HuH-7 (cell line): ENCODE results near the gene NRL.

Source experiments
- DNase-seq: peaks from one replicate; pipeline ENCODE4 v3.0.0; 2011; ENCODE audit warnings: low spot score

NRL gene

DNA sequence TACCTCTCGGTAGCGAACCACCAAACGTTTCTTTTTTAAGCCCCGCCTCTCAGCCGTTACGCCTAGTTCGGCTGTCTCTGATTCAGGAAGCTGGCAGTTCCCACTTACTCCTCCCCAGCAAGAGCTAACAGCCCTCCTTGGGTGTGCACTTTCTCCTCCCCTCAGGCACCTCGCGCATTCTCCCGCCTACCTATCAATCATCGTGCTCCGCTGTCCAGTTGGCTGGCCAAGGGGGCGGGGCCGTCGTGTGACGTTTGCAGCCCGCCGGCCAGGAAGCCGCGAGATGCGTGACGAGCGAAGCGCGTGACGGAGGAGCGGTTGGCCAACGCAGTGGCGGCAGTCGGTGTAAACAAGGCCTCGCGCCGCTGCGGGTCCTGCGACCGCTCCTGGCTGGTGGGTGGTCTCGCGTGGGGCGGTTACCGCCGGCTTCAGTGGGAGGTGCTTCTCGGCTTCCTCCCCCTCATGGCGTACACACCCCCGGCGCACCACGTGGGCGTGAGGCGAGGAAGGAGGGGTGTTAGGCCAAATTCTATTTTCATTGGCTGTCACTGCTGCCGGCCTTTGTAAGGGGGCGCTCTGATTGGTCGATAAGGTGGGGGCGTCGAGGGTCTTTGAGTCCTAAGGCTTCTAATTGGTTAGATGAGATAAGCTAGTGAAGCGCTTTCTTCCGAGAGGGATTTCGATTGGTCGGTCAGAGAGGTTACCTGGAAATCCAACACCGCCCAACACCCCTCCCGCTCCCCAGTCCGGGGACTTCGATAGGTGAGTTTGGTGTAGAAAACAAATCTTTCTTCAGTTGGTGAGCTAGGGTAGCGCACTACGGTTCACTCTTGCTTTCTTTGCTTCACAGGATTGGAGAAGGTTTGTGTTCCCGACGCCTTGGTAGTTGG is at the start of gene NRL, which contains the start of gene DCAF11:
Gene NRL, minus strand, starts transcription at position 418 of the 890 bp plus-strand sequence. CDS start 32,101 bp downstream, outside the sequence.
Gene DCAF11, plus strand, starts transcription at position 246 of the 890 bp plus-strand sequence. CDS start 818 bp downstream, outside the sequence.
- peak; percentile 97 for DNase-seq

DNA sequence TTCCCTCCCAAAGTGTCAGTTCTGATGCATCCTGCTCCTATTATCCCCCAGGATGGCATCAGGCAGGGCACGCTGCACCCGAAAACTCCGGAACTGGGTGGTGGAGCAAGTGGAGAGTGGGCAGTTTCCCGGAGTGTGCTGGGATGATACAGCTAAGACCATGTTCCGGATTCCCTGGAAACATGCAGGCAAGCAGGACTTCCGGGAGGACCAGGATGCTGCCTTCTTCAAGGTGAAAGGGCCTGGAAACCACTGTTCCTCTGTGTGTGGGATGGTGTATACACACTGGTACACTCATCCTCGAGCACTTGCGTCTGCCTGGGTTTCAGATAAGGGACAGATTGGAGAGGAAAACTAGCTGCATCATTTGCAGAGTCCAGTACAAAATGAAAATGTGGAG is 47.3 kb upstream of the NRL start:
- DNase-seq, result no peak

DNA sequence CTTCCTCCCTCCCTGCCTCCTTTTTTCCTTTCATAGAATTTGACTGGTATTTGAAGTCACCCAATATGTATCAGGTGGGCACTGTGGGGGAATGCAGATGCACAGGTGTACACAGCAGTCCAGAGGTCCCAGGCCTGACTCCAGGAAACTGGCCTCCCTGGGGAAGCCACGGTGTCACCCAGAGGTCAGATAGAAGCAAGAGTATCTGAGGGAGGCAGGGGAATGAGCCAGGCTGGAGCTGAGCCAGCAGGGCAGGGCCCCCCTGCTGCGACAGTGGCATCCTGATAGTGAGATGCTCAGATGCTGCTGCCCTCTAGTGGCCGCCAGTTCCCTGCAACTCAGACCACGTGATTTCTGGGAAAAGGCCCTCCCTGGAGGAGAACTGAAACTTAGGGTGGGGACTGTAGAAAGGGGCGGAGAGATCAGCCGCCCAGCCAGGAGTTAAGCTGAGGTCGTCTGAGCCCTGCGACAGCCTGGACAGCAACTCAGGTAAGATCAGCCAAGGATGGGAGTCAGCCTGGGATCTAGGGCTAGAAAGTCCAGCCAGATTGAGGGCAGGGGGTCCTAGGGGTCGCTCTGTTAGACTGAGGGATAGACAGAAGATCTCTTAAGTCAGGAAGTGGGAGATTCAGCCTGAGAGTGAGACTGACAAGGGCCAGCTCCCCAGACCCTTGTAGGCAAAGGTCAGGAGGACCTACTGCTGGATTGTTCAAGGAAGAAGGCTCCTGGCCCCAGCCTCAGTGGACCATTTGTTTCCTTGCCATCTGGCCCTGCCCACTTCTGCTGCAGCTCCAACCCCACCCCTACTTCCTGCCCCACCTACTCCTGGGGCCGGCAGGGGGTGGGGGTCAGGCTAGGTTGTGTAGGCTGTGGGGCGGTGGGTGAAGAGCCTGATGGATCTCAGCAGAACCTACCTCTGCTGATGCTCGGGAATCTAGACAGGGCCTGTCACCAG is 46.4 kb upstream of the NRL start, which contains the start of gene IRF9:
Gene IRF9, plus strand, starts transcription at position 416 of the 955 bp plus-strand sequence. CDS start 880 bp downstream, outside the sequence.
- DNase-seq, result peak; percentile 95

DNA sequence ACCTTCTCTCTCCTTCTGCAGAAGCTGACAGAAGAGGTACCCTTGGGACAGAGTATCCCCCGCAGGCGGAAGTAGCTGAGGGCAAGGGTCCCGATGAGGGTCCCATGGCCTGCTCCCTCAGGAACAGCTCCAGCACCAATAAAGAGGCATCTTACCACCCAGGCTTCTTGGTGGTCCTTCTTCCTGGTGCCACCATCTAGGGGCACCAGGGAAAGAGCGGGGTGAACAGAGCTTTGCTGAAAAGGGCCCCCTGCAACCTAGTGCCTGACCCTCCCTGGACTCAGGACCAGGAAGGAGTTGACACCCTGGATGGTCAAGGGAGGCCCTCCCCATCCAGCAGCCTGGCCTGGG is 45.7 kb upstream of the NRL start:
- no peak for DNase-seq

DNA sequence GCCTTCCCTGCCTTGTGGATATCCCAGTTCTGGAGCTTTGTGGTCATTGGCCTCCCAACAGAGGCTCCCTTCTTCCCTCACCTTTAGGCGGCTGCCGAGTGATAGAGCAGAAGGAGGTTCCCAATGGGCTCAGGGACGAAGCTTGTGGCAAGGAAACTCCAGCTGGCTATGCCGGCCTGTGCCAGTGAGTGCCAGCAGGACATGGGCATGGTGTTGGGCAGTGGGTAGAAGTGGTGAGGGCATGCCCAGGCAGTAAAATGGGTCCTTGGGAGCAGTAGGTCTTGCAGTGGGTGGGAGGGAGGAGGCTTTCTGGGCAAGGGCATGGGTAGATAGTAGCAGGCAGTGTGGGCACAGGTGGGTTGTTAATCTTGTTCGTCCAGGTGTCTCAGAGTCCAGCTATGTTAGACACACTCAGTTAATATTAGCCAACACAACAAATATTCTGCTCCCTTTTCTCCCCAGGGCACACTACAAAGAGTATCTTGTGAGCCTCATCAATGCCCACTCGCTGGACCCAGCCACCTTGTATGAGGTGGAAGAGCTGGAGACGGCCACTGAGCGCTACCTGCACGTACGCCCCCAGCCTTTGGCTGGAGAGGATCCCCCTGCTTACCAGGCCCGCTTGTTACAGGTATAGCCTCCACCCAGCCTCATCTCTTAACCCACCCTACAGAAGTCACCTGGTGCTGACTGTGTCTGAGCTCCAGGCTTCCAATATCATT is 45.2 kb upstream of the NRL start:
- no peak for DNase-seq

DNA sequence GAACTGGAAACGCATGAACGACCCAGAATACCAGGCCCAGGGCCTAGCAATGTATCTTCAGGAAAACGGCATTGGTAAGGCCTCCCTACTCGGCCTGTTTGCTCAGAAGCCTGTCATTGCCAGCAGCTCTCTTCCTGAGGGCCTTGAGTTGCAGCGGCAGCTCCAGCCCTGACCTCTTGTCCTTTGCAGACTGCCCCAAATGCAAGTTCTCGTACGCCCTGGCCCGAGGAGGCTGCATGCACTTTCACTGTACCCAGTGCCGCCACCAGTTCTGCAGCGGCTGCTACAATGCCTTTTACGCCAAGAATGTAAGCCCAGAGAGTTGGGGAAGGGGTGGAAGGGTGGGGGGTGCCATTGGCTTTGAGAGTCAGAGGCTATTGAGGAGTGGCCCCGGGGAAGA is 42.6 kb upstream of the NRL start:
- DNase-seq, result no peak

DNA sequence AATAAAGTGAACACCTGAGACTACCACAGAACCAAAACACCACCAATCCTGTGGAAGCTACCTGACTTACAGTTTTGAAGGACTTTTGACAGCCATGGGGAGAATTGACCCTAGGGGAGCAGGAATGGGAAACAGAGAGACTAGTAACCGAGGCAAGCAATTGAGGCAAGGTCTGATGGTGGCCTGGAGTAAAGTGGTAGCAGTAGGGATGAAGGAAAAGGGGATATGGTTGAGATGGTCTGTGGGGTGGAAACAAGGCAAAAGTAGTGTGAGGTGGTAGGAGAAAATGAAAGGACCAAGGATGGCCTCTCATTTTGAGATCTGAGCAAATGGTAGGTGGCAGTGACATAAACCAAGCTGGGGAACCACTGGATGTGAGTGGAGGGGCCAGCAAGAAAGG is 42.1 kb upstream of the NRL start:
- DNase-seq, result no peak

DNA sequence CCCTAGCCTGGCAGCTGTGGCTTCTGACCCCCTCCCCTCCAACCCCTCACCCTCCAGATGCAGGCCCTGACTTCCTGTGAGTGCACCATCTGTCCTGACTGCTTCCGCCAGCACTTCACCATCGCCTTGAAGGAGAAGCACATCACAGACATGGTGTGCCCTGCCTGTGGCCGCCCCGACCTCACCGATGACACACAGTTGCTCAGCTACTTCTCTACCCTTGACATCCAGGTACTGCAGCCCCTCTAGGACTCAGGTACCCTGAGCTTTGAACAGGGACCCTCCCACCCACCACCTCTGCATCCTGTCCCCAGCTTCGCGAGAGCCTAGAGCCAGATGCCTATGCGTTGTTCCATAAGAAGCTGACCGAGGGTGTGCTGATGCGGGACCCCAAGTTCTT is 40.4 kb upstream of the NRL start:
- DNase-seq, result no peak

DNA sequence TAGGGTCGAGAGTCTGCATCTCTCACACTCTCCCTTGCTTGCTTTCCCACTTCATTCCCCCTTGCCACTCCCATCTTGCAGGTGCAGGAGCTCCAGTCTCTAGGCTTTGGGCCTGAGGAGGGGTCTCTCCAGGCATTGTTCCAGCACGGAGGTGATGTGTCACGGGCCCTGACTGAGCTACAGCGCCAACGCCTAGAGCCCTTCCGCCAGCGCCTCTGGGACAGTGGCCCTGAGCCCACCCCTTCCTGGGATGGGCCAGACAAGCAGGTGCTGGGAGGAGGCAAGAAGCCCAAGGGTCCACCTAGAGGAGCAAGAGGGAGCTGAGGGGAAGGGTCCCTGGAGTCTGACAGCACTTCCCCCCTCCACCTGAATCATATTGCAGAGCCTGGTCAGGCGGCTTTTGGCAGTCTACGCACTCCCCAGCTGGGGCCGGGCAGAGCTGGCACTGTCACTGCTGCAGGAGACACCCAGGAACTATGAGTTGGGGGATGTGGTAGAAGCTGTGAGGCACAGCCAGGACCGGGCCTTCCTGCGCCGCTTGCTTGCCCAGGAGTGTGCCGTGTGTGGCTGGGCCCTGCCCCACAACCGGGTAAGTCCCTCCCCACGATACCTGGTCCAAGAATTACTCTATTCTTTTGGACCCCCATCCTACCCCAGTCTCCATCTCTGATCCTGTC is 36.8 kb upstream of the NRL start:
- DNase-seq, result no peak

DNA sequence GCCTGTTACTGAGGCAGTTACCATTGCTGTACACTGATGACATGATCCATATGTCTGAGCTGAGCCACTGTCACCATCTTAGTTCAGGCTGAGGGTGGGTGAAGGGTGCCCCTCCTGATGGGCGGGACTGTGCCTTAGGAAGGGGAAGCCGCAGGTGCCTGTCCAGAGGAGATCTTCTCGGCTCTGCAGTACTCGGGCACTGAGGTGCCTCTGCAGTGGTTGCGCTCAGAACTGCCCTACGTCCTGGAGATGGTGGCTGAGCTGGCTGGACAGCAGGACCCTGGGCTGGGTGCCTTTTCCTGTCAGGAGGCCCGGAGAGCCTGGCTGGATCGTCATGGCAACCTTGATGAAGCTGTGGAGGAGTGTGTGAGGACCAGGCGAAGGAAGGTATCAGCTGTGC is 36.2 kb upstream of the NRL start:
- DNase-seq, result no peak

DNA sequence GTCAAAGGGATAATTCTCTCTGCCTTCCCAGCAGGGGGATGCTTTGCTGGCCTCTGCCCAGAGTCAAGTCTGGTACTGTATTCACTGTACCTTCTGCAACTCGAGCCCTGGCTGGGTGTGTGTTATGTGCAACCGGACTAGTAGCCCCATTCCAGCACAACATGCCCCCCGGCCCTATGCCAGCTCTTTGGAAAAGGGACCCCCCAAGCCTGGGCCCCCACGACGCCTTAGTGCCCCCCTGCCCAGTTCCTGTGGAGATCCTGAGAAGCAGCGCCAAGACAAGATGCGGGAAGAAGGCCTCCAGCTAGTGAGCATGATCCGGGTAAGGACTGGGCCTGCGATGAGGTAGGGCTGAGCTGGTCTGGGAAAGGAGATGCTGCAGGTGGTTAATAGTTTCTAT is 35.8 kb upstream of the NRL start:
- no peak for DNase-seq

DNA sequence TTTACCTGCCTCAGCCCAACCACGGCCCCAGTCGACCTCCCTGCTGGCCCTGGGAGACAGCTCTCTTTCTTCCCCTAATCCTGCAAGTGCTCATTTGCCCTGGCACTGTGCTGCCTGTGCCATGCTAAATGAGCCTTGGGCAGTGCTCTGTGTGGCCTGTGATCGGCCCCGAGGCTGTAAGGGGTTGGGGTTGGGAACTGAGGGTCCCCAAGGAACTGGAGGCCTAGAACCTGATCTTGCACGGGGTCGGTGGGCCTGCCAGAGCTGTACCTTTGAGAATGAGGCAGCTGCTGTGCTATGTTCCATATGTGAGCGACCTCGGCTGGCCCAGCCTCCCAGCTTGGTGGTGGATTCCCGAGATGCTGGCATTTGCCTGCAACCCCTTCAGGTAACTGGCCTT is 35.3 kb upstream of the NRL start:
- DNase-seq, result no peak

DNA sequence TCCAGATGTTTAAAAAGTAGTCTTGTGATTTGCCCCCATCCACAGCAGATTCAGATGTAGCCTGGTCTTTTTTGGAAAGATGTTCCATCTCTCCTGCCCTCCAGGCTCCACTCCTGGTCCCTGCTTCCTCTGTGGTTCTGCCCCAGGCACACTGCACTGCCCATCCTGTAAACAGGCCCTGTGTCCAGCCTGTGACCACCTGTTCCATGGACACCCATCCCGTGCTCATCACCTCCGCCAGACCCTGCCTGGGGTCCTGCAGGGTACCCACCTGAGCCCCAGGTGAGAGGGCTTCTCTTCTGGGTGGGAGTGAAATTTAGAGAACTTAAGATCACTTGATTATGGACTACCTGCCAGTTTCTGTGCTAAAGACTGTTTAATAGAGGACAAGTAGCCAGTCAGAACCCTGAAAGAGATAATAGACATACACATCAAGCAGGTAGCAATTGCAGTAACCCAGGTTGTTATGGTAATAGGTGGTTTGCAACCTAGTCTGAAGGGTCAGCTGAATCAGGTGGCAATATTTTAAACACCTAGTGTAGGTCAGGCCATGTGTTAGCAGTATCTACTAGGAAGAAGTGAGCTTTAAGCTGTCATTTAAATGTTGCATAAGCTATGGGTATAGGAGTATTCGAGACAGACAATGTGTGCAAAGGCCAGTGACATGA is 34.7 kb upstream of the NRL start:
- no peak for DNase-seq

DNA sequence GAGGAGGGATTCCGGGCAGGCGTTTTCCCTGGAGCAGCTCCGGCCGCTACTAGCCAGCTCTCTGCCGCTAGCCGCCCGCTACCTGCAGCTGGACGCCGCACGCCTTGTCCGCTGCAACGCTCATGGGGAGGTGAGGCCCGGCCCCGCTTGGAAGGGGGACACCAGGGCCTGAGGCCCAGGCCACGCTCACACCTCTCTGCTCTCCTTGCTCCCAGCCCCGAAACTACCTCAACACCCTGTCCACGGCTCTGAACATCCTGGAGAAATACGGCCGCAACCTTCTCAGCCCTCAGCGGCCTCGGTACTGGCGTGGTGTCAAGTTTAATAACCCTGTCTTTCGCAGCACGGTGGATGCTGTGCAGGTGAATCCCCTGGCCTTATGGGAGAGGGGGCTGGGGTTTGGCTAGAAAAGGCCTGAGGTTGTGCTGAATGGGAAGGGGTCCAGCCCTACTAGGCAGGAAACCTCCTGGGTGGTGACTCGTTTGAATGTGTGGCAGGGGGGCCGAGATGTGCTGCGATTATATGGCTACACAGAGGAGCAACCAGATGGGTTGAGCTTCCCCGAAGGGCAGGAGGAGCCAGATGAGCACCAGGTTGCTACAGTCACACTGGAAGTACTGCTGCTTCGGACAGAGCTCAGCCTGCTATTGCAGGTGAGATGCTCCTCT is 33.1 kb upstream of the NRL start:
- DNase-seq, result no peak

DNA sequence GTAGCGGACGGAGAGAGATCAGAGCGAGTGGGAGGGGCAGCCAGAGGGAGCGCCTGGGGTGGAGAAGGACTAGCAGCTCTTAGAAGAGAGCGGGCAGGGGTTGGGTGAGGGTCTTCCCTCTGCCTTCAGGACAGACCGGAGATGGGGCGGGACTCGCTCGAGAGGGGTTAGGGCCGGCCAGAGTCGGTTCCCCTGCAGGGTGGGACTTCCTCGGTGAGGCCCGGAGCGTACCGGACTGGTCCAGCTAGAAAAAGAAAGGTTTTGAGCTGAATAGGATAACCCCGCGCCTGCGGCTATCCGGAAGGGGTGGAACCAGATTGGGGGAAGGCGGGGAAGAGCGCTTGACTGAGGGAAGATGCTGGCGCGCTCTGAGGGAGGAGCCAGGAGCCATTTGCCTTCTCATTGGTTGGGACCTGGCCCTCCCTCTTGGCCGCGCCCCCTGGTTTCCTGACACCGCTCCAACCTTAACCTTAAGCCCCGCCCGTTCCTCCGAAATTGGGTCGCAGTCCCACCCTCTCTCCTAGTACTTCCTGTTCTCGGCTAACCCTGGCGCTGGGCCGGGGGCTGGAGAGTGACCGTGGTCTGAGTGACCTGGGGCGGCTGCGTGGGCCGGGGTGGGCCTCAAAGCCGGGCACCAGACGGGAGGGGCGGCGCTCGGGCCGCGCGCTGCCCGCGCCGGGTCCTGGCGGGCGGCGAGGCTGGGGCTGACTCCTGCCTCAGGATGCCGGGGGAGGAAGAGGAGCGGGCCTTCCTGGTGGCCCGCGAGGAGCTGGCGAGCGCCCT is 32.4 kb upstream of the NRL start, which contains the start of gene RNF31:
Gene RNF31, plus strand, starts transcription at position 521 of the 783 bp plus-strand sequence. Its CDS starts 201 bp downstream, at position 722.
- DNase-seq, result peak; percentile 90

DNA sequence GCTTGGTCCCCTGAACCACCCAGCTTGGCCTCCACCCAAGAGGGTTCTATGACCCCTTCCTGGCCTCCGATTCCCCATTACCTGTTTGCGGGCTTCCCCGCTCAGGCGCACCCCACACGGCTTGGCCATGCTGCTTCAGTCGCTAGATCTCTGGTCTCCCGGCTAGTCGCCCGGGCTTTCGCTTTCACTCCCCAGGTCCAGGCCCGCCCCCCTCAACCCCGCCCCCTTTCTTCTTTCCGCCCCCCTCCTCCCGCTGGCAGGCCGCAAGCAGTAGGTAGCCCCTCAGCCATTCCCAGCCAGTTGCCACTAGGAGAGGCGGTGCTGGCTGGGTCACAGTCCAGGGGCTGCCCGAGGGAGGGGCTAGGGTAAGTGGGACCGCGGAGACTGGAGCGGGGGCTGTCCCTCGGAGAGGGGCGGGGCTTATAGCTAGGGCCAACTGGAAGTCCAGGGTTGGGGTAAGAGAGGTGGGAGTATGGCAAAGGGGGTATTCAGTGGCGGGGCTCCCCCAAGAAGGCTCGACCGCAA is 31.8 kb upstream of the NRL start, which contains the start of gene PSME2:
Gene PSME2, minus strand, starts transcription at position 158 of the 525 bp plus-strand sequence. Its CDS starts 29 bp downstream, at position 129.
- DNase-seq, result peak; percentile 96

DNA sequence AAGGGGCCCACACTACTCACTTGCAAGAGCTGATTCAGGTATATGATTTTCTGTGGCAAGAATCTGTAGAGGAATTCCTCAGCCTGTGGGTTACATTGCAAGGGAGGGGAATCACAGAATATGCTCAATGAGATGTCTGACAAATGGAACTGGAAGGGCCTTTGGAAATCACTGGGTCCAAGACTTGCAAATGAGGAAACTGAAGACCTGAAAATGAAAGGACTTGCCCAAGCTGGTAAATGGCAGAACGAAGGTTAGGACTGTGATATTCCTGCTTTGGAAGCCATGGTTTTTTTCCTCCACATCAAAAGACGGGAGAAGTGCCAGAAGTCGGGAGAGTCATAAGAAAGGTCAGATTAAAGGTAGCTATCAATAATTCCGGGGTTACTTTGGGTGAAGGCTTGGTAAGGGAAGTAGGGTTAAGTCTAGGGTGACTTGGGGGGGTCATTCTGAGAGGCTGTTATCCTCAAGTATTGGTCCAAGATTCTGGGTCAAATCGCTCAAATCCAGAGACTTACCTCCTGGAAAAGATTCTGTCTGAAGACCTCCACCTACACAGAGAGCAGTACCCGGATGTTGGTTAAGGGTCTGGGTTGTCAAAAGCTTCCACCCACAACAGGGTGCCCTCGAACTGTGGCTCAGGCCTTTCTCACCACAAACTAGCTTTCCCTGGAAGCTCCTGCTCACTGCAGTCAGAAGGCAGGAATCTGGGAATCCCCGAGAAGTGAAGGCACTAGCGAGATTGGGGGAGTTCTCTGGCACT is 31.1 kb upstream of the NRL start:
- no peak for DNase-seq

DNA sequence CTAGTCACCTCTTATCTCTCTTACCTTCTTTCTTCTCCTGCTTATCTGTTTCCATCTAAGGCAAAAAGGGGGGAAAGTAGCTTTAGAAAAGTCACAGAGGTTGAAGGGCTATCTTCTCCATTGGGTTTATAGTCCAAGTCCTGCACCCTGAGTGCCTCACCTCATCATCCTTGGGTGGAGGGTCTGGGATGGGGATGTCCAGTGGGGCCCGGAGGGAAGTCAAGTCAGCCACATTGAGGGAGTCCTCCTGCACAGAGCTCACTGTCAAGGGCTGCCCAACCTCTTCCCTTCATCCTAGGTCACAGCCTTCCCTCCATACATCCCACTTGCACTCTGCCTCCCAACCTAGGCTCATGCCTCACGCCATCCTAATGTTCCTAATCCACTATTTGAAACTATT is 30.5 kb upstream of the NRL start:
- no peak for DNase-seq
